ENCODE data around the gene ATG16L2. TPM values are rescaled to one million over a fixed set of nuclear protein-coding genes. Genes with fewer than 3 reads are reported as not detected.

Gene ATG16L2
- total RNA-seq, 1 donor from 2014 or later: 9.6 TPM

DNA sequence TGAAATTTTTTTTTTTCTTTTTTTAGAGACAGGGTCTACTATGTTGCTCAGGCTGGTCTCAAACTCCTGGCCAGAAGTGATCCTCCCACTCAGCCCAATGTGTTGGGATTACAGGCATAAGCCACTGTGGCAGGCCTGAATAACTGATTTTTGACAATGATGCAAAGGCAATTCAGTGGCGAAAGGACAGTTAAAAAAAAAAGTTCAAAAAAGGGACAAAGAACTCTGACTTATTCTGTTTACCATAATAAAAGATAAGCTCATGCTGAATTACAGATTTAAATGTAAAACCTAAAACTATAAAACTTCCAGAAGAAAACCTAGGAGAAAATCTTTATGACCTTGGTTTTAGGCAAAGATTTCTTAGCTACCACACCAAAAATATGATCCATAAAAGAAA lies 48.9 kb downstream of the ATG16L2 start:
- H3K4me1 Mint-ChIP-seq (ENCODE audit: low read depth, unreplicated experiment): no peaks in the 10 kb centered on the region
- no peaks in the 10 kb centered on the region for H3K9me3 Mint-ChIP-seq (ENCODE audit: unreplicated experiment)
- Histone ChIP-seq H3K9me3 (ENCODE audit: insufficient read depth, low read depth, low read length) (no peaks in the 10 kb centered on the region), H3K27me3 (ENCODE audit: insufficient read depth, low read length) (no peaks in the 10 kb centered on the region), H3K4me3 (ENCODE audit: insufficient read depth, low read depth, low read length) (no peak overlapping the region), H3K4me1 (ENCODE audit: insufficient read depth, low read length) (peaks cover 15% of the 10 kb centered on the region), H3K9ac (ENCODE audit: low read length) (no peak overlapping the region), H3K36me3 (ENCODE audit: insufficient read depth, low read length) (no peaks in the 10 kb centered on the region), H3K27ac (ENCODE audit: low read depth, low read length) (no peak overlapping the region), H3K4me2 (ENCODE audit: low read length) (no peak overlapping the region), H3K79me2 (ENCODE audit: insufficient read depth, low read length) (no peaks in the 10 kb centered on the region), H2AFZ (ENCODE audit: low read depth, low read length) (no peak overlapping the region), H4K20me1 (ENCODE audit: insufficient read depth, low read length) (no peaks in the 10 kb centered on the region)
- no peak overlapping the region for H3K4me3 Mint-ChIP-seq (ENCODE audit: unreplicated experiment)
- DNase-seq (ENCODE audit: low read depth) (no peak), FAIRE-seq (no peak)
- no peak overlapping the region for H3K27ac Mint-ChIP-seq (ENCODE audit: unreplicated experiment)
- H3K27me3 Mint-ChIP-seq (ENCODE audit: low read depth, unreplicated experiment): no peaks in the 10 kb centered on the region
- H3K36me3 Mint-ChIP-seq (ENCODE audit: low read depth, unreplicated experiment): peaks cover 7% of the 10 kb centered on the region
- TF ChIP-seq CTCF (IDR thresholded peaks at IDR 0.05; ENCODE audit: insufficient read depth, low read depth, low read length): no peak
- no peak for TF ChIP-seq EZH2 (IDR thresholded peaks at IDR 0.05; ENCODE audit: insufficient read depth, low read length)

DNA sequence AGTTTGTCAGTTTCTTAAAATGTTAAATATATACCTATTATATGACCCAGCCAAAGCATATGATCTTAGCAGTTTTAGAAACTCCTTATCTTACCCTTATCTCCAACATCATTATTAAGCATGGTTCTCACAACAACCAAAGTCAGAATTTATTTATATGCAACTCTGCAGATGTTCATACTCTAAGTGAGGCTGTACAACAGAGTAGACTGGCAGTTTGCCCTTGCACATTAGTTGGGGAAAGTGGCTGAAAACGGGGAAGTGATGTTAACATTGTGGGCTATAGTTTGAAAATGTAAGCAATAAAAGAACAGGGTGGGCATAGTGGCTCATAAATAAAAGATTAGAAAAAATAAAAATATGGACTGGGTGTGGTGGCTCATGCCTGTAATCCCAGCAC lies 49.7 kb downstream of the ATG16L2 start:
- Histone ChIP-seq H3K27ac (ENCODE audit: low read depth, low read length) (no peak overlapping the region), H3K4me3 (ENCODE audit: insufficient read depth, low read depth, low read length) (no peak overlapping the region), H3K9ac (ENCODE audit: low read length) (no peak overlapping the region), H3K4me1 (ENCODE audit: insufficient read depth, low read length) (peaks cover 15% of the 10 kb centered on the region), H4K20me1 (ENCODE audit: insufficient read depth, low read length) (no peaks in the 10 kb centered on the region), H3K79me2 (ENCODE audit: insufficient read depth, low read length) (no peaks in the 10 kb centered on the region), H3K4me2 (ENCODE audit: low read length) (no peak overlapping the region), H2AFZ (ENCODE audit: low read depth, low read length) (no peak overlapping the region), H3K27me3 (ENCODE audit: insufficient read depth, low read length) (no peaks in the 10 kb centered on the region), H3K9me3 (ENCODE audit: insufficient read depth, low read depth, low read length) (no peaks in the 10 kb centered on the region), H3K36me3 (ENCODE audit: insufficient read depth, low read length) (no peaks in the 10 kb centered on the region)
- TF ChIP-seq EZH2 (IDR thresholded peaks at IDR 0.05; ENCODE audit: insufficient read depth, low read length) (no peak), CTCF (IDR thresholded peaks at IDR 0.05; ENCODE audit: insufficient read depth, low read depth, low read length) (no peak)
- Mint-ChIP-seq H3K4me1 (ENCODE audit: low read depth, unreplicated experiment) (no peaks in the 10 kb centered on the region), H3K4me3 (ENCODE audit: unreplicated experiment) (no peak overlapping the region), H3K9me3 (ENCODE audit: unreplicated experiment) (no peaks in the 10 kb centered on the region), H3K27ac (ENCODE audit: unreplicated experiment) (no peak overlapping the region), H3K36me3 (ENCODE audit: low read depth, unreplicated experiment) (peaks cover 10% of the 10 kb centered on the region), H3K27me3 (ENCODE audit: low read depth, unreplicated experiment) (no peaks in the 10 kb centered on the region)
- no peak for DNase-seq (ENCODE audit: low read depth)
- no peak for FAIRE-seq

GRCh38 chr11:72864702-72865655 lies 50.8 kb downstream of the ATG16L2 start:
- no peaks in the 10 kb centered on the region for H3K36me3 ChIP-seq (ENCODE audit: insufficient read depth, low read length)
- no peaks in the 10 kb centered on the region for H3K27me3 Mint-ChIP-seq (ENCODE audit: low read depth, unreplicated experiment)
- H3K4me1 ChIP-seq (ENCODE audit: insufficient read depth, low read length): peaks cover 15% of the 10 kb centered on the region
- DNase-seq (ENCODE audit: low read depth): peak; percentile 72
- H3K27ac Mint-ChIP-seq (ENCODE audit: unreplicated experiment): no peak overlapping the region
- peak overlapping the region; percentile 28 for H3K27ac ChIP-seq (ENCODE audit: low read depth, low read length)
- no peak overlapping the region for H3K4me3 ChIP-seq (ENCODE audit: insufficient read depth, low read depth, low read length)
- no peaks in the 10 kb centered on the region for H3K4me1 Mint-ChIP-seq (ENCODE audit: low read depth, unreplicated experiment)
- TF ChIP-seq EZH2 (IDR thresholded peaks at IDR 0.05; ENCODE audit: insufficient read depth, low read length): no peak
- TF ChIP-seq CTCF (IDR thresholded peaks at IDR 0.05; ENCODE audit: insufficient read depth, low read depth, low read length): no peak
- peaks cover 10% of the 10 kb centered on the region for H3K36me3 Mint-ChIP-seq (ENCODE audit: low read depth, unreplicated experiment)
- no peak overlapping the region for H3K4me3 Mint-ChIP-seq (ENCODE audit: unreplicated experiment)
- H3K9me3 ChIP-seq (ENCODE audit: insufficient read depth, low read depth, low read length): no peaks in the 10 kb centered on the region
- no peaks in the 10 kb centered on the region for H3K27me3 ChIP-seq (ENCODE audit: insufficient read depth, low read length)
- no peaks in the 10 kb centered on the region for H4K20me1 ChIP-seq (ENCODE audit: insufficient read depth, low read length)
- no peaks in the 10 kb centered on the region for H3K79me2 ChIP-seq (ENCODE audit: insufficient read depth, low read length)
- peak overlapping the region; percentile 61 for H3K4me2 ChIP-seq (ENCODE audit: low read length)
- FAIRE-seq: no peak
- no peaks in the 10 kb centered on the region for H3K9me3 Mint-ChIP-seq (ENCODE audit: unreplicated experiment)
- no peak overlapping the region for H3K9ac ChIP-seq (ENCODE audit: low read length)
- H2AFZ ChIP-seq (ENCODE audit: low read depth, low read length): no peak overlapping the region

Data from astrocyte (in vitro differentiated cells and primary cell).